ENCODE measurements around the gene CRYBG2. TPM values are rescaled to one million over a fixed set of nuclear protein-coding genes. Genes with fewer than 3 reads are reported as not detected.

CRYBG2 gene
- total and polyA plus RNA-seq, 10 of the 15 experiments (the other 5 are each of a cell fraction or from before 2014, with no cell fraction given): 0.03 to 1.2 (median 0.11) TPM; not detected in 4

DNA sequence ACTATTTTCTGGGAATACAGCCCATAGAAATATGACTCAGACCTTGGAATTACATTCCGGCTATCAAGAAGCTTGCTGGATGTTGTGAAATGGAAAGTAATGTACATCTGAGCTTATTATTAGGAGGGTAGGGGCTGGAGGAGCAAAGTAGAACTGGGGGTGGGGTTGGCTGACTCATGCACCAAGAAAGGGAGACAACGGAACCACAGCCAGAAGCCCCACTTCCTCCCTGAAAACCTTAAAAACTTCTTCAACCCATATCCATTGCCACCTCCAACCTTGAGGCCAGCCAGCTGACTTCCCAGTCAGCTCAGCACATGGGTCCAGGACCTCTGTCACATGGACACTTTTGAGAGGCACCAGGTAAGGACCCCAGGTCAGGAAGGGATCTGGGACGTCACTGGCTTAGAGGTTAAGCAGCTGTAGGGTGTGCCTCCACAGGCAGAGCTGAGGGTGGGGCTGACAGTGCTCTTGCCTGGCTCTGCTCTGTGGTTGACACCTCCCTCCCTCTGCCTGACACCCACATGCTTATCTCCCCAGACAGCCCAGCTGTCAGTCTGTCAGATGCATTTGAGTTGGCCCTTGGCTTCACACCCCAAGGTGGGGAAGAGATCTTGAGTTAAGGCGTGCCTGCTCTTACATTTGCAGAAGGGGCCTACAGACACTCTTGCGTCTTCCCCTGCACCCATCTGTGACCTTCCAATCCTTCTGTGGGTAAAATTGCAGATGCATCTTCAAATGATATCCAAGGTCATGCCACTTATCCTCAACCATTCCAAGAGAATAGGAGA, 24.4 kb upstream of the CRYBG2 start (continued):
- TF ChIP-seq KAT2A (conservative IDR thresholded peaks at IDR 0.05; ENCODE audit: control insufficient read depth, low read depth, low read length) (no peak), MEF2B (IDR thresholded peaks at IDR 0.05; ENCODE audit: partially characterized antibody, poor library complexity, severe bottlenecking) (peak; percentile 65), STAT3 (IDR thresholded peaks at IDR 0.05; ENCODE audit: low read depth, low read length) (no peak), IKZF2 (IDR thresholded peaks at IDR 0.05) (peak; percentile 83; a peak in 3 of 4 replicates), BHLHE40 (IDR thresholded peaks at IDR 0.05; ENCODE audit: borderline replicate concordance in 1 of 2, low read depth in 2 of 2, low read length in 1 of 2) (peak; percentile 27 to 69; a peak in 3 of 4 replicates), HDAC6 (IDR thresholded peaks at IDR 0.05; ENCODE audit: unreplicated experiment) (no peak), SPI1 (IDR thresholded peaks at IDR 0.05; ENCODE audit: borderline replicate concordance, insufficient read depth, low read depth, low read length) (peak; percentile 89), SMAD1 (IDR thresholded peaks at IDR 0.05; ENCODE audit: low read depth, partially characterized antibody) (no peak), HDGF (IDR thresholded peaks at IDR 0.05) (peak; percentile 57; the same call in 1 of the 2 replicates), GATAD2B (conservative IDR thresholded peaks at IDR 0.05; ENCODE audit: low read depth) (peak; percentile 72; the same call in 1 of the 2 replicates)
- TF ChIP-seq, protein P1, sequence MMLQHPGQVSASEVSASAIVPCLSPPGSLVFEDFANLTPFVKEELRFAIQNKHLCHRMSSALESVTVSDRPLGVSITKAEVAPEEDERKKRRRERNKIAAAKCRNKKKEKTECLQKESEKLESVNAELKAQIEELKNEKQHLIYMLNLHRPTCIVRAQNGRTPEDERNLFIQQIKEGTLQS (IDR thresholded peaks at IDR 0.05; ENCODE audit: borderline replicate concordance, extremely low read depth, low read depth, low read length): no peak
- TF ChIP-seq, protein P2, sequence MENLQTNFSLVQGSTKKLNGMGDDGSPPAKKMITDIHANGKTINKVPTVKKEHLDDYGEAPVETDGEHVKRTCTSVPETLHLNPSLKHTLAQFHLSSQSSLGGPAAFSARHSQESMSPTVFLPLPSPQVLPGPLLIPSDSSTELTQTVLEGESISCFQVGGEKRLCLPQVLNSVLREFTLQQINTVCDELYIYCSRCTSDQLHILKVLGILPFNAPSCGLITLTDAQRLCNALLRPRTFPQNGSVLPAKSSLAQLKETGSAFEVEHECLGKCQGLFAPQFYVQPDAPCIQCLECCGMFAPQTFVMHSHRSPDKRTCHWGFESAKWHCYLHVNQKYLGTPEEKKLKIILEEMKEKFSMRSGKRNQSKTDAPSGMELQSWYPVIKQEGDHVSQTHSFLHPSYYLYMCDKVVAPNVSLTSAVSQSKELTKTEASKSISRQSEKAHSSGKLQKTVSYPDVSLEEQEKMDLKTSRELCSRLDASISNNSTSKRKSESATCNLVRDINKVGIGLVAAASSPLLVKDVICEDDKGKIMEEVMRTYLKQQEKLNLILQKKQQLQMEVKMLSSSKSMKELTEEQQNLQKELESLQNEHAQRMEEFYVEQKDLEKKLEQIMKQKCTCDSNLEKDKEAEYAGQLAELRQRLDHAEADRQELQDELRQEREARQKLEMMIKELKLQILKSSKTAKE (IDR thresholded peaks at IDR 0.05; ENCODE audit: low read depth, poor library complexity, severe bottlenecking): peak; percentile 88
- TF ChIP-seq, protein P3, sequence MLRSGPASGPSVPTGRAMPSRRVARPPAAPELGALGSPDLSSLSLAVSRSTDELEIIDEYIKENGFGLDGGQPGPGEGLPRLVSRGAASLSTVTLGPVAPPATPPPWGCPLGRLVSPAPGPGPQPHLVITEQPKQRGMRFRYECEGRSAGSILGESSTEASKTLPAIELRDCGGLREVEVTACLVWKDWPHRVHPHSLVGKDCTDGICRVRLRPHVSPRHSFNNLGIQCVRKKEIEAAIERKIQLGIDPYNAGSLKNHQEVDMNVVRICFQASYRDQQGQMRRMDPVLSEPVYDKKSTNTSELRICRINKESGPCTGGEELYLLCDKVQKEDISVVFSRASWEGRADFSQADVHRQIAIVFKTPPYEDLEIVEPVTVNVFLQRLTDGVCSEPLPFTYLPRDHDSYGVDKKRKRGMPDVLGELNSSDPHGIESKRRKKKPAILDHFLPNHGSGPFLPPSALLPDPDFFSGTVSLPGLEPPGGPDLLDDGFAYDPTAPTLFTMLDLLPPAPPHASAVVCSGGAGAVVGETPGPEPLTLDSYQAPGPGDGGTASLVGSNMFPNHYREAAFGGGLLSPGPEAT (IDR thresholded peaks at IDR 0.05; ENCODE audit: low read depth): peak; percentile 69
- TF ChIP-seq, protein P4, sequence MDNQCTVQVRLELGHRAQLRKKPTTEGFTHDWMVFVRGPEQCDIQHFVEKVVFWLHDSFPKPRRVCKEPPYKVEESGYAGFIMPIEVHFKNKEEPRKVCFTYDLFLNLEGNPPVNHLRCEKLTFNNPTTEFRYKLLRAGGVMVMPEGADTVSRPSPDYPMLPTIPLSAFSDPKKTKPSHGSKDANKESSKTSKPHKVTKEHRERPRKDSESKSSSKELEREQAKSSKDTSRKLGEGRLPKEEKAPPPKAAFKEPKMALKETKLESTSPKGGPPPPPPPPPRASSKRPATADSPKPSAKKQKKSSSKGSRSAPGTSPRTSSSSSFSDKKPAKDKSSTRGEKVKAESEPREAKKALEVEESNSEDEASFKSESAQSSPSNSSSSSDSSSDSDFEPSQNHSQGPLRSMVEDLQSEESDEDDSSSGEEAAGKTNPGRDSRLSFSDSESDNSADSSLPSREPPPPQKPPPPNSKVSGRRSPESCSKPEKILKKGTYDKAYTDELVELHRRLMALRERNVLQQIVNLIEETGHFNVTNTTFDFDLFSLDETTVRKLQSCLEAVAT (IDR thresholded peaks at IDR 0.05): peak; percentile 64
- TF ChIP-seq, protein P5, sequence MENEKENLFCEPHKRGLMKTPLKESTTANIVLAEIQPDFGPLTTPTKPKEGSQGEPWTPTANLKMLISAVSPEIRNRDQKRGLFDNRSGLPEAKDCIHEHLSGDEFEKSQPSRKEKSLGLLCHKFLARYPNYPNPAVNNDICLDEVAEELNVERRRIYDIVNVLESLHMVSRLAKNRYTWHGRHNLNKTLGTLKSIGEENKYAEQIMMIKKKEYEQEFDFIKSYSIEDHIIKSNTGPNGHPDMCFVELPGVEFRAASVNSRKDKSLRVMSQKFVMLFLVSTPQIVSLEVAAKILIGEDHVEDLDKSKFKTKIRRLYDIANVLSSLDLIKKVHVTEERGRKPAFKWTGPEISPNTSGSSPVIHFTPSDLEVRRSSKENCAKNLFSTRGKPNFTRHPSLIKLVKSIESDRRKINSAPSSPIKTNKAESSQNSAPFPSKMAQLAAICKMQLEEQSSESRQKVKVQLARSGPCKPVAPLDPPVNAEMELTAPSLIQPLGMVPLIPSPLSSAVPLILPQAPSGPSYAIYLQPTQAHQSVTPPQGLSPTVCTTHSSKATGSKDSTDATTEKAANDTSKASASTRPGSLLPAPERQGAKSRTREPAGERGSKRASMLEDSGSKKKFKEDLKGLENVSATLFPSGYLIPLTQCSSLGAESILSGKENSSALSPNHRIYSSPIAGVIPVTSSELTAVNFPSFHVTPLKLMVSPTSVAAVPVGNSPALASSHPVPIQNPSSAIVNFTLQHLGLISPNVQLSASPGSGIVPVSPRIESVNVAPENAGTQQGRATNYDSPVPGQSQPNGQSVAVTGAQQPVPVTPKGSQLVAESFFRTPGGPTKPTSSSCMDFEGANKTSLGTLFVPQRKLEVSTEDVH (IDR thresholded peaks at IDR 0.05; ENCODE audit: low read depth, partially characterized antibody): peak; percentile 30
- TF ChIP-seq, protein P6, sequence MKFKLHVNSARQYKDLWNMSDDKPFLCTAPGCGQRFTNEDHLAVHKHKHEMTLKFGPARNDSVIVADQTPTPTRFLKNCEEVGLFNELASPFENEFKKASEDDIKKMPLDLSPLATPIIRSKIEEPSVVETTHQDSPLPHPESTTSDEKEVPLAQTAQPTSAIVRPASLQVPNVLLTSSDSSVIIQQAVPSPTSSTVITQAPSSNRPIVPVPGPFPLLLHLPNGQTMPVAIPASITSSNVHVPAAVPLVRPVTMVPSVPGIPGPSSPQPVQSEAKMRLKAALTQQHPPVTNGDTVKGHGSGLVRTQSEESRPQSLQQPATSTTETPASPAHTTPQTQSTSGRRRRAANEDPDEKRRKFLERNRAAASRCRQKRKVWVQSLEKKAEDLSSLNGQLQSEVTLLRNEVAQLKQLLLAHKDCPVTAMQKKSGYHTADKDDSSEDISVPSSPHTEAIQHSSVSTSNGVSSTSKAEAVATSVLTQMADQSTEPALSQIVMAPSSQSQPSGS (IDR thresholded peaks at IDR 0.05; ENCODE audit: low read length): no peak

Measured in GM12878 (cell line).